Right lobe of liver (tissue), 4 donors: ENCODE results near the gene CEP112.

Source experiments
- POLR2A ChIP-seq: fragments of 450-650 bp; IDR thresholded peaks from one replicate; pipeline ENCODE4 v1.6.1; 2017; ENCODE audit warnings: antibody characterized with exemption, mild to moderate bottlenecking
- TF ChIP-seq, protein P1 (sequence below), 4 donors: fragments of 200-600 bp in 3 of 4; fragments of 450-650 bp in 1 of 4; IDR thresholded peaks; one replicate each; pipeline versions ENCODE4 v1.5.1 to v1.8.0; 2016 to 2022; ENCODE audit warnings: antibody characterized with exemption in 4 of 4, mild to moderate bottlenecking in 2 of 4
- donor health status: DM: no; HTN: no; CAD: no.
- donor health status: DM: no; HTN: no; CAD: no.
- donor health status: DM: no; HTN: yes; CAD: no.

DNA sequence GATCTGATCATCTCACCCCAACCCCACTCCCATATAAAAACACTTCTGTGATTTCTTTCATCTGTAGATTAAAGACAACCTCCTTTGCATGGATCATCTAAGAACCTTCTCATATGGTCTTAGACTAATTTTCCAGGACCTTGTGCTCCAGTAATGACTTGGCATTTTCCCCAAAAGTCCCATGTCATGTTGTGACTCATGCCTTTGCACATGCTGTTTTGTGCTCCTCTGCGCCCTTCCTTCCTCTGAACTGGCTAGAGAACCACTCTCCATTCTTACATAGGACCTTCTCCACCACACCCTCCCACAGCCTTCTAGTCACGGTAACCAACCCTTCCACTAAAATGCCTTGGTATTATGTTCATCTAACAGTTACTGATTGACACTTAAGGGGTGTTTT lies 531.0 kb downstream of the CEP112 start:
- TF ChIP-seq, protein P1, sequence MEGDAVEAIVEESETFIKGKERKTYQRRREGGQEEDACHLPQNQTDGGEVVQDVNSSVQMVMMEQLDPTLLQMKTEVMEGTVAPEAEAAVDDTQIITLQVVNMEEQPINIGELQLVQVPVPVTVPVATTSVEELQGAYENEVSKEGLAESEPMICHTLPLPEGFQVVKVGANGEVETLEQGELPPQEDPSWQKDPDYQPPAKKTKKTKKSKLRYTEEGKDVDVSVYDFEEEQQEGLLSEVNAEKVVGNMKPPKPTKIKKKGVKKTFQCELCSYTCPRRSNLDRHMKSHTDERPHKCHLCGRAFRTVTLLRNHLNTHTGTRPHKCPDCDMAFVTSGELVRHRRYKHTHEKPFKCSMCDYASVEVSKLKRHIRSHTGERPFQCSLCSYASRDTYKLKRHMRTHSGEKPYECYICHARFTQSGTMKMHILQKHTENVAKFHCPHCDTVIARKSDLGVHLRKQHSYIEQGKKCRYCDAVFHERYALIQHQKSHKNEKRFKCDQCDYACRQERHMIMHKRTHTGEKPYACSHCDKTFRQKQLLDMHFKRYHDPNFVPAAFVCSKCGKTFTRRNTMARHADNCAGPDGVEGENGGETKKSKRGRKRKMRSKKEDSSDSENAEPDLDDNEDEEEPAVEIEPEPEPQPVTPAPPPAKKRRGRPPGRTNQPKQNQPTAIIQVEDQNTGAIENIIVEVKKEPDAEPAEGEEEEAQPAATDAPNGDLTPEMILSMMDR (IDR thresholded peaks at IDR 0.05) = no peak
- TF ChIP-seq POLR2A = no peak
